H1 (cell line): ENCODE data around the gene RAB31. TPM values are rescaled to one million over a fixed set of nuclear protein-coding genes. Genes with fewer than 3 reads are reported as not detected.
"Not testable (repeated sequence)": the region's sequence is repeated elsewhere in the genome, so short reads cannot be mapped to it uniquely, and the experiment has no call there.

ENCODE experiments used
- CTCF ChIA-PET: fragments of 300-600 bp; sonication (Branson Sonifier 250); formaldehyde crosslinking; loops from one replicate; lab custom pipeline; 2021; ENCODE audit not compliant: partially characterized antibody; lab: Charles Lee
- POLR2A ChIA-PET: fragments of 300-600 bp; sonication (Branson Sonifier 250); formaldehyde crosslinking; loops from one replicate; lab custom pipeline; 2021; ENCODE audit warnings: inconsistent platforms; ENCODE audit not compliant: partially characterized antibody; lab: Charles Lee
- DNase-seq, 2 experiments: peaks; one replicate each; pipeline versions ENCODE4 v3.0.0 to v3.0.0-alpha.2; 2010 to 2022; ENCODE audit warnings: low spot score in 2 of 2, low read depth in 1 of 2, mixed read lengths in 1 of 2
- FAIRE-seq: peaks from 2 replicates; lab custom pipeline; 2011; peaks lifted over from hg19 to GRCh38; lab: Jason Lieb, UNC
- H2AFZ ChIP-seq: 2 replicates; pipeline ENCODE4 v1.8.1; 2012; ENCODE audit warnings: low read length, inconsistent platforms
- H2AK5ac ChIP-seq: 2 replicates; pipeline ENCODE4 v1.6.1; 2013; ENCODE audit warnings: low read depth, low read length
- H2BK120ac ChIP-seq: replicated peaks from 2 replicates; pipeline ENCODE3; 2013; ENCODE audit warnings: low read depth, low read length, inconsistent platforms
- H2BK12ac ChIP-seq: 2 replicates; pipeline ENCODE4 v1.6.1; 2013; ENCODE audit warnings: low read depth, low read length
- H2BK15ac ChIP-seq: 2 replicates; pipeline ENCODE4 v1.6.1; 2013; ENCODE audit warnings: low read length
- H2BK20ac ChIP-seq: 2 replicates; pipeline ENCODE4 v1.6.1; 2013; ENCODE audit warnings: low read length
- H2BK5ac ChIP-seq: 2 replicates; pipeline ENCODE4 v1.6.1; 2013; ENCODE audit warnings: low read depth, low read length
- H3K14ac ChIP-seq: 2 replicates; pipeline ENCODE4 v1.6.1; 2013; ENCODE audit warnings: inconsistent platforms; ENCODE audit not compliant: insufficient read length
- H3K18ac ChIP-seq: 2 replicates; pipeline ENCODE4 v1.6.1; 2013; ENCODE audit warnings: low read length; ENCODE audit errors: extremely low read depth
- H3K23ac ChIP-seq: 2 replicates; pipeline ENCODE4 v1.6.1; 2013; ENCODE audit warnings: inconsistent platforms; ENCODE audit not compliant: insufficient read length
- H3K23me2 ChIP-seq: 2 replicates; pipeline ENCODE4 v1.6.1; 2013; ENCODE audit warnings: low read depth, low read length
- H3K27ac ChIP-seq: 2 replicates; pipeline ENCODE4 v1.6.1; 2011; ENCODE audit warnings: low read depth, low read length, inconsistent platforms
- H3K27me3 ChIP-seq, 4 experiments: replicated peaks in 1 of 4; 1 replicate in 1 of 4; 2 replicates in 3 of 4; pipeline versions ENCODE4 v1.6.1 to v1.8.1; 2011 to 2013; ENCODE audit warnings: low read length in 3 of 4, mild to moderate bottlenecking in 3 of 4, inconsistent platforms in 2 of 4, mixed read lengths in 2 of 4, moderate library complexity in 1 of 4; ENCODE audit not compliant: control insufficient read depth in 3 of 4, insufficient read depth in 3 of 4; ENCODE audit errors: extremely low read depth in 1 of 4
- H3K36me3 ChIP-seq, 4 experiments: 2 replicates each; pipeline versions ENCODE4 v1.6.1 to v1.8.1; 2011 to 2013; ENCODE audit warnings: mild to moderate bottlenecking in 4 of 4, low read length in 3 of 4, moderate library complexity in 2 of 4, control low read depth in 1 of 4, inconsistent platforms in 1 of 4; ENCODE audit not compliant: insufficient read depth in 4 of 4, control insufficient read depth in 2 of 4
- H3K4ac ChIP-seq: replicated peaks from 2 replicates; pipeline ENCODE3; 2013; ENCODE audit warnings: low read length, low read depth, mixed read lengths, inconsistent platforms; ENCODE audit not compliant: insufficient read length
- H3K4me1 ChIP-seq, 4 experiments: replicated peaks in 1 of 4; 1 replicate in 1 of 4; 2 replicates in 3 of 4; pipeline versions ENCODE4 v1.6.1 to v1.8.1; 2011 to 2013; ENCODE audit warnings: low read length in 3 of 4, inconsistent platforms in 2 of 4, mixed read lengths in 1 of 4; ENCODE audit not compliant: insufficient read depth in 4 of 4, control insufficient read depth in 3 of 4
- H3K4me2 ChIP-seq, 2 experiments: 2 replicates each; pipeline versions ENCODE4 v1.6.1 to v1.8.1; 2011 to 2013; ENCODE audit warnings: low read depth in 2 of 2, low read length in 2 of 2, control low read depth in 1 of 2, inconsistent platforms in 1 of 2, mild to moderate bottlenecking in 1 of 2; ENCODE audit not compliant: insufficient read depth in 1 of 2
- H3K4me3 ChIP-seq, 4 experiments: fragments of 200-600, 300-600 bp in 1 of 4; sonication (generic), shearing (Covaris generic), sonication (Bioruptor Twin) in 1 of 4; 2 replicates each; pipeline versions ENCODE4 v1.5.1 to v1.8.1; 2011 to 2016; ENCODE audit warnings: low read length in 4 of 4, low read depth in 3 of 4, control low read depth in 2 of 4, inconsistent platforms in 2 of 4, mild to moderate bottlenecking in 2 of 4, mixed read lengths in 1 of 4, moderate library complexity in 1 of 4; ENCODE audit not compliant: insufficient read depth in 2 of 4; ENCODE audit errors: extremely low read depth in 1 of 4
- H3K56ac ChIP-seq: replicated peaks from 2 replicates; pipeline ENCODE3; 2013; ENCODE audit warnings: low read depth, mild to moderate bottlenecking, mixed read lengths, low read length, inconsistent platforms; ENCODE audit not compliant: insufficient read length
- H3K79me1 ChIP-seq: 2 replicates; pipeline ENCODE4 v1.6.1; 2013; ENCODE audit warnings: low read depth, low read length, control low read depth
- H3K79me2 ChIP-seq, 2 experiments: 2 replicates each; pipeline versions ENCODE4 v1.6.1 to v1.8.1; 2012 to 2013; ENCODE audit warnings: low read length in 2 of 2, mild to moderate bottlenecking in 2 of 2, inconsistent platforms in 1 of 2; ENCODE audit not compliant: insufficient read depth in 2 of 2, control insufficient read depth in 1 of 2
- H3K9ac ChIP-seq, 4 experiments: replicated peaks in 1 of 4; 1 replicate in 1 of 4; 2 replicates in 3 of 4; pipeline versions ENCODE4 v1.6.1 to v1.8.1; 2011 to 2013; ENCODE audit warnings: low read depth in 3 of 4, low read length in 3 of 4, control low read depth in 2 of 4, mild to moderate bottlenecking in 2 of 4, moderate library complexity in 2 of 4, inconsistent platforms in 1 of 4; ENCODE audit errors: extremely low read depth in 1 of 4
- H3K9me3 ChIP-seq, 2 experiments: 2 replicates each; pipeline versions ENCODE4 v1.6.1 to v1.8.1; 2012 to 2013; ENCODE audit warnings: mild to moderate bottlenecking in 2 of 2, moderate library complexity in 2 of 2, control low read depth in 1 of 2, inconsistent platforms in 1 of 2, low read depth in 1 of 2, low read length in 1 of 2, mixed read lengths in 1 of 2; ENCODE audit not compliant: insufficient read depth in 2 of 2
- H4K20me1 ChIP-seq, 2 experiments: replicated peaks in 1 of 2; 2 replicates each; pipeline versions ENCODE3 to v1.8.1; 2011 to 2013; ENCODE audit warnings: inconsistent platforms in 2 of 2, low read length in 2 of 2, mild to moderate bottlenecking in 1 of 2; ENCODE audit not compliant: insufficient read depth in 2 of 2, control insufficient read depth in 1 of 2
- H4K5ac ChIP-seq: 2 replicates; pipeline ENCODE4 v1.6.1; 2013; ENCODE audit warnings: low read length, low read depth, mixed read lengths, inconsistent platforms; ENCODE audit not compliant: insufficient read length
- H4K8ac ChIP-seq: 2 replicates; pipeline ENCODE4 v1.8.0; 2013; ENCODE audit warnings: mild to moderate bottlenecking, moderate library complexity, low read length, inconsistent platforms; ENCODE audit not compliant: insufficient read depth; ENCODE audit errors: extremely low read depth
- H4K91ac ChIP-seq: replicated peaks from 2 replicates; pipeline ENCODE3; 2013; ENCODE audit warnings: low read length, mixed read lengths, inconsistent platforms; ENCODE audit not compliant: insufficient read length
- WGBS, 2 experiments: shearing (Covaris generic) in 1 of 2; methylation state at CpG; one replicate each; pipeline versions ENCODE4 v1.1.6 to v1.1.7; 2013 to 2015; ENCODE audit warnings: low lambda C conversion rate in 2 of 2, mixed read lengths in 2 of 2, inconsistent platforms in 1 of 2, low coverage in 1 of 2, missing lambda C conversion rate in 1 of 2; ENCODE audit not compliant: insufficient replicate concordance in 2 of 2, insufficient coverage in 1 of 2, insufficient read length in 1 of 2; ENCODE audit errors: extremely low coverage in 1 of 2, missing lambda C conversion rate in 1 of 2; 5-methylcytosine and 5-hydroxymethylcytosine counted together
- polyA plus RNA-seq, 7 experiments: library from polyadenylated mRNA; depleted of rRNA in 3 of 7; stranded (reverse) in 5 of 7; unstranded in 2 of 7; fragments of >200 nt in 5 of 7; fragments of 200-250 nt in 2 of 7; gene quantifications; 1 replicate in 5 of 7; 2 replicates in 1 of 7; 4 replicates in 1 of 7; pipeline versions ENCODE4 v1.2.1 to v1.2.3, GENCODE V29; 2011 to 2013; ENCODE audit warnings: missing spikeins in 2 of 7, mixed read lengths in 2 of 7
- total RNA-seq: library from RNA; stranded (reverse); fragmentation: NEBNext Ultra II Directional; extraction: Animal tissue kit (Norgen Biotek cat#: 25700); gene quantifications from 2 replicates; pipeline ENCODE4 v1.2.1, GENCODE V29; 2021

RAB31 gene
- total and polyA plus RNA-seq, 2 of the 8 experiments (the other 6 are each of a cell fraction or from before 2014, with no cell fraction given) = 15.2 to 40.9 TPM

- CTCF ChIA-PET = interaction anchor here (0.6 to 1.2 kb wide), 2 partner anchors 202 to 269 kb away, joined by 3 read pairs; no protein-coding TSS in a partner anchor
- H3K4ac ChIP-seq, H3K9me3 ChIP-seq, H3K18ac ChIP-seq, H3K36me3 ChIP-seq, H3K27me3 ChIP-seq, H2BK12ac ChIP-seq, H3K9ac ChIP-seq, H3K79me1 ChIP-seq, FAIRE-seq, H3K23me2 ChIP-seq, H3K56ac ChIP-seq, H4K91ac ChIP-seq, H3K14ac ChIP-seq, H3K27ac ChIP-seq, H2AK5ac ChIP-seq, H4K5ac ChIP-seq, H3K4me2 ChIP-seq, H4K8ac ChIP-seq, H2BK5ac ChIP-seq, H2BK20ac ChIP-seq, H2BK15ac ChIP-seq, H2AFZ ChIP-seq, H3K4me3 ChIP-seq, POLR2A ChIA-PET, H4K20me1 ChIP-seq, DNase-seq, H3K4me1 ChIP-seq, H3K23ac ChIP-seq, H3K79me2 ChIP-seq, H2BK120ac ChIP-seq: not testable (repeated sequence)
- 97% methylated on average over 14 of the region's 14 CpGs; no CpG with 5 or more reads in 1 of the 2 experiments for WGBS, 2 experiments
Observed at GRCh38 chr18:9902264-9902663, 194.2 kb downstream of the RAB31 start.
